DND-41 (cell line): ENCODE measurements around the gene ALDH3A1.

Experiments used
- ATAC-seq: fragments of 200-7000 bp; cut with Tn5 transposase; 3 replicates; pipeline ENCODE4 v1.9.1; 2021; ENCODE audit warnings: low read depth; ENCODE audit not compliant: insufficient read depth
- DNase-seq: peaks from one replicate; pipeline ENCODE4 v3.0.0-alpha.2; 2020
- H2AFZ ChIP-seq: 2 replicates; pipeline ENCODE4 v1.6.0; 2012; ENCODE audit warnings: low read depth, low read length
- H3K27ac ChIP-seq: 2 replicates; pipeline ENCODE4 v1.5.1; 2012; ENCODE audit warnings: low read length, inconsistent platforms
- H3K27me3 ChIP-seq: fragments of 200-600 bp; sonication (generic); 2 replicates; pipeline ENCODE4 v1.6.0; 2012; ENCODE audit warnings: low read length, mild to moderate bottlenecking, inconsistent platforms; ENCODE audit not compliant: insufficient read depth, poor library complexity
- H3K36me3 ChIP-seq: 2 replicates; pipeline ENCODE4 v1.5.1; 2012; ENCODE audit warnings: low read length, inconsistent platforms; ENCODE audit not compliant: insufficient read depth
- H3K4me1 ChIP-seq: 2 replicates; pipeline ENCODE4 v1.5.1; 2012; ENCODE audit warnings: mild to moderate bottlenecking, low read length; ENCODE audit not compliant: insufficient read depth
- H3K4me2 ChIP-seq: 2 replicates; pipeline ENCODE4 v1.6.0; 2012; ENCODE audit warnings: mild to moderate bottlenecking, moderate library complexity, low read length, inconsistent platforms; ENCODE audit not compliant: insufficient read depth
- H3K4me3 ChIP-seq, 2 experiments: fragments of 200-600 bp in 1 of 2; shearing (Covaris generic) in 1 of 2; 2 replicates each; pipeline ENCODE4 v1.5.1; 2012 to 2016; ENCODE audit warnings: inconsistent platforms in 2 of 2, low read length in 2 of 2, mild to moderate bottlenecking in 2 of 2, low read depth in 1 of 2, moderate library complexity in 1 of 2
- H3K79me2 ChIP-seq: 2 replicates; pipeline ENCODE4 v1.6.0; 2012; ENCODE audit warnings: low read length, inconsistent platforms; ENCODE audit not compliant: insufficient read depth
- H3K9ac ChIP-seq: 2 replicates; pipeline ENCODE4 v1.6.0; 2012; ENCODE audit warnings: low read depth, mild to moderate bottlenecking, inconsistent platforms, low read length, moderate library complexity
- H3K9me3 ChIP-seq: 2 replicates; pipeline ENCODE4 v1.5.1; 2012; ENCODE audit warnings: low read length, moderate library complexity, mild to moderate bottlenecking, inconsistent platforms; ENCODE audit not compliant: insufficient read depth, severe bottlenecking
- H4K20me1 ChIP-seq: 2 replicates; pipeline ENCODE4 v1.6.0; 2012; ENCODE audit warnings: low read length; ENCODE audit not compliant: insufficient read depth
- CTCF ChIP-seq: IDR thresholded peaks from 2 replicates; pipeline ENCODE4 v1.5.1; 2012; ENCODE audit warnings: borderline replicate concordance, low read length, moderate library complexity, mild to moderate bottlenecking; ENCODE audit not compliant: poor library complexity, severe bottlenecking; ENCODE audit errors: extremely low read depth
- EZH2 ChIP-seq: IDR thresholded peaks from 3 replicates; pipeline ENCODE4 v1.6.1; 2012; ENCODE audit warnings: borderline replicate concordance, low read depth, mild to moderate bottlenecking, moderate library complexity, low read length, inconsistent platforms; ENCODE audit not compliant: severe bottlenecking

The ALDH3A1 gene

GRCh38 chr17:19705201-19705600 lies 42.9 kb downstream of the ALDH3A1 start:
- Histone ChIP-seq H3K4me3 (no peak overlapping the region), H3K79me2 (no peaks in the 10 kb centered on the region), H3K9ac (no peak overlapping the region), H3K36me3 (no peaks in the 10 kb centered on the region), H2AFZ (no peak overlapping the region), H3K9me3 (no peaks in the 10 kb centered on the region), H3K4me1 (no peaks in the 10 kb centered on the region), H3K4me2 (no peak overlapping the region), H3K27ac (no peak overlapping the region), H3K27me3 (peaks cover 16% of the 10 kb centered on the region), H4K20me1 (no peaks in the 10 kb centered on the region)
- TF ChIP-seq EZH2, result no peak
- no peak for TF ChIP-seq CTCF
- DNase-seq, result no peak
- no peak for ATAC-seq

DNA sequence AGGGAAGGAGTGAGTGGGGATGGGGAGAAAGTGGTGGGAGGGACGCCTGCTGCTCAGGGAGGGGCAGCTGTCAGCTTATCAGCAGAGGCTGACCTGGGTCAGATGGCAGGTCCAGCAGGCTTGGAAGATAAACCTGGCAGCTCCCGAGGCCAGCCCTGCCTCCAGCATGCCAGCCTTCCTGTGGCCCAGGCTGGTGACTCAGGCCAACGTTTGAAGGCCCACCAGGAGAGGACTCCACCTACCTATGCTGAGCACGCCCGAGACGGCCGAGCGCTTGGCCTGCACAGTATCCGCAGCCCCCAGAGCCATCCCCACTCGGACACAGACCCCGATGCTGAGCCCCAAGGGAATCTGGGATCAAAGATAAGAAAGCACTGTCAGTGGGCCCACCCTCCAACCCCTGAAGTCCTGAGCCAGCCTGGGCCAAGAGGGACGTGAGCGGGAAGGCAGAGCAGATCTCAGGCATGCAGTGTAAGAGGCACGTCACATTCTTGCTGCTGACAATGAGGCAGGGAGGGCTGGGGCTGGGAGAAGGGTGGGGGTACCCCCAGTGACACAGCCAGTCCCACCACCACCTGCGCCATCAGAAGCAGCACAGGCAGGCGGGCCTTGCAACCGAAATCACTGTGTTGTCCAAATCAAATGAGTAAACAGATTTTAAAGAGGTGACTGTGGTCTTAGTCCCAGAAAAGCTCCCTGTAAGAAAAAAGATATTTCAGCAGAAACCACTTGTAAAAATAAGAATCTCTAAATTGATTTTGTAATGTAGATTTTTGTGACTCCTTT lies 44.1 kb downstream of the ALDH3A1 start:
- no peaks in the 10 kb centered on the region for H3K4me1 ChIP-seq
- no peaks in the 10 kb centered on the region for H3K9me3 ChIP-seq
- H3K9ac ChIP-seq, result no peak overlapping the region
- no peaks in the 10 kb centered on the region for H3K79me2 ChIP-seq
- H3K4me2 ChIP-seq, result no peak overlapping the region
- ATAC-seq (no peak), DNase-seq (no peak)
- TF ChIP-seq EZH2 (no peak), CTCF (no peak)
- H2AFZ ChIP-seq, result no peak overlapping the region
- no peaks in the 10 kb centered on the region for H3K36me3 ChIP-seq
- peaks cover 10% of the 10 kb centered on the region for H3K27me3 ChIP-seq
- no peak overlapping the region for H3K4me3 ChIP-seq
- H3K27ac ChIP-seq, result no peak overlapping the region
- no peaks in the 10 kb centered on the region for H4K20me1 ChIP-seq

DNA sequence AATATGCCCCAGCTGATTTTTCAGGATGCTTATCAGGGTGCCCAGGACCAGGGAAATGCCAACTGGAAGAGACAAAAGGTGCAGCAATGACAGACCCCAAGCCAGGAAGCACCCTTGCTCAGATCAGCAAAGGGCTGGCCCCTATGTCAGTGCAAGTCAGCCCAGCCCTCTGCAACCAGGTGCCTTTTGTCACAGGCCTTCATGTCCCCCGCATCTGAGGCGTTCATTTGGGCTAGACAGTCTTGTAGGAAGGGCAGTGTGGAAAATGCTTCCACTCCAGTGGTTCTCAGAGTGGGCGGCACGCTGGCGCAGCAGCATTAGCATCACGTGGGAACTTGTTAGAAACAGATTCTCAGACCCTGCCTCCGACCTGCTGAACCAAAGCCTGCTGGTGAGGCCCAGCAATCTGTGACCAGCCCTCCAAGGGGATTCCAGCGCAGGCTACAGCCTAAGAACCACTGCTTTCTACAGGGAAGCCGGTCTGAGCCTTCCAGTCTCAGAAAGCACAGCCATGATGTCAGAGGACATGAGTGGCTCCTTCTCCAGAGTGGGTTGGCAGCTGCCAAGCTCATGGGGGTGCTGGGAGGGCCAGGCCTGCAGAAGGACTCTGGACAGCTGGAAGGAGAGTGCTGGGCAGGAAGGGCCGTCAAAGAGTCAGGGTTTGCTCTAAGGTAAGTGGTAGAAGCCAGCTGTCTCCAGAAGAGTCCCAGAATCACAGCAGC lies 44.8 kb downstream of the ALDH3A1 start:
- Histone ChIP-seq H3K4me2 (no peak overlapping the region), H3K4me1 (no peaks in the 10 kb centered on the region), H4K20me1 (no peaks in the 10 kb centered on the region), H3K9ac (no peak overlapping the region), H2AFZ (no peak overlapping the region), H3K4me3 (no peak overlapping the region), H3K27ac (no peak overlapping the region), H3K36me3 (no peaks in the 10 kb centered on the region), H3K9me3 (no peaks in the 10 kb centered on the region), H3K79me2 (no peaks in the 10 kb centered on the region), H3K27me3 (peaks cover 8% of the 10 kb centered on the region)
- no peak for DNase-seq
- no peak for ATAC-seq
- no peak for TF ChIP-seq EZH2
- no peak for TF ChIP-seq CTCF
